ENCODE measurements around the gene CHMP2A.
"Not testable (repeated sequence)": the region's sequence is repeated elsewhere in the genome, so short reads cannot be mapped to it uniquely, and the experiment has no call there.

The CHMP2A gene

GRCh38 chr19:58542641-58543372, 12.1 kb downstream of the CHMP2A start:
- not testable (repeated sequence) for DNase-seq (ENCODE audit: extremely low spot score, insufficient read length, low read depth); FAIRE-seq

DNA sequence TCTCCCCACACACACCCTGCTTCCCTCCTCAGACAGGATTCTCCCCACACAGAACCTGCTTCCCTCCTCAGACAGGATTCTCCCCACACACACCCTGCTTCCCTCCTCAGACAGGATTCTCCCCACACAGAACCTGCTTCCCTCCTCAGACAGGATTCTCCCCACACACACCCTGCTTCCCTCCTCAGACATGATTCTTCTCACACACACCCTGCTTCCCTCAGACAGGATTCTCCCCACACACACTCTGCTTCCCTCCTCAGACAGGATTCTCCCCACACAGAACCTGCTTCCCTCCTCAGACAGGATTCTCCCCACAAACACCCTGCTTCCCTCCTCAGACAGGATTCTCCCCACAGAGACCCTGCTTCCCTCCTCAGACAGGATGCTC, 15.7 kb downstream of the CHMP2A start:
- FAIRE-seq; DNase-seq (ENCODE audit: extremely low spot score, insufficient read length, low read depth): not testable (repeated sequence)

- FAIRE-seq: no peak
- no peak for DNase-seq (ENCODE audit: extremely low spot score, insufficient read length, low read depth)
Observed at GRCh38 chr19:58538257-58539168, 16.4 kb downstream of the CHMP2A start.

GRCh38 chr19:58536852-58537798, 17.8 kb downstream of the CHMP2A start:
- DNase-seq (ENCODE audit: extremely low spot score, insufficient read length, low read depth): no peak
- no peak for FAIRE-seq

DNA sequence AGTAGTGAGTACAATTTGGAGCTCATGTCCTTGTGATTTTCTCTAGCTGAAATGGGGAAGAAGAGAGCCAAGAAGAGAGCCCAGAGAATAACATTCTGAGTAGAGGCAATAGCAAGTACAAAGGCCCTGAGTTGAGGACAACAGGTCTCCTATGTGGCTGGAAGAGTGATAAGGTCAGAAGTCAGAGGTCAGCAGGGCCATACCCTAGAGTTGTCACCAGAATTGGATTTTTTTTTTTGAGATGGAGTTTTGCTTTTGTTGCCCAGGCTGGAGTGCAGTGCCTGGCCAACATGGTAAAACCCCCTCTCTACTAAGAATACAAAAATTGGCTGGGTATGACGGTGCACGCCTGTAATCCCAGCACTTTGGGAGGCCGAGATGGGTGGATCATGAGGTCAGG, 19.0 kb downstream of the CHMP2A start:
- FAIRE-seq (no peak), DNase-seq (ENCODE audit: extremely low spot score, insufficient read length, low read depth) (no peak)

GRCh38 chr19:58531034-58531840, 23.7 kb downstream of the CHMP2A start:
- DNase-seq (ENCODE audit: extremely low spot score, insufficient read length, low read depth) (no peak), FAIRE-seq (no peak)

DNA sequence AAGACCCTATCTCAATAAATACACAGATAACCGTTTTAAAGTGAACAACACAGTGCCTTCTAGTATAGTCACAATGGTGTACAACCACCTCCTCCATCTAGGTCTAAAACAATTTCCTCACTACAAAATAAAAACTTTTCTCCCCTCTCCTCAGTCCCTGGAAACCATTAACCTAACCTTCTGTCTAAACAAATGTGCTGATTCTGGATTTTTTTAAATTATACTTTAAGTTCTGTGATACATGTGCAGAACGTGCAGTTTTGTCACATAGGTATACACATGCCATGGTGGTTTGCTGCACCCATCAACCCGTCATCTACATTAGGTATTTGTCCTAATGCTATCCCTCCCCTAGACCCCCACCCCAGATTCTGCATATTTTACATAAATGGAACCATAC, 25.5 kb downstream of the CHMP2A start:
- FAIRE-seq (no peak), DNase-seq (ENCODE audit: extremely low spot score, insufficient read length, low read depth) (no peak)

DNA sequence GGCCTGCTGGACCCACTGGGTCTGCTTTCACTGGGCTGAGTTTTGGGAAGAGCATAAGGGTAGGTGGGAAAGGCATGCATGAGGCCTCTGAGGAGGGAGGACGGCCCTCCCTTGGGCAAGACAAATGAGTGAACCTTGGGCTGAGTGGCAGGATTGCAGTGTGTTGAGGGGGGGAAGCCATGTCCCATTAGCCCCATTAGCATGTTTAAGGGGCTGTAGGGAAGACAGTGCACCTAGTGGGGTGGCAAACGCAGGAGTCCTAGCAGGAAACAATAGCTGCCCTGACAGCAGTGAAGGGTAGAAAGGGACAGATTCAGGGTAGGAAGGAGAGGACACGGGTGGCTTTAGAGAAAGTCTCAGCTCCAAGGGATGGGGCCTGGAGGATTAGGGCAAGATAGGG, 32.2 kb downstream of the CHMP2A start:
- no peak for DNase-seq (ENCODE audit: extremely low spot score, insufficient read length, low read depth)
- FAIRE-seq: no peak

GRCh38 chr19:58521651-58522050, 33.3 kb downstream of the CHMP2A start:
- DNase-seq (ENCODE audit: extremely low spot score, insufficient read length, low read depth) (no peak), FAIRE-seq (no peak)

DNA sequence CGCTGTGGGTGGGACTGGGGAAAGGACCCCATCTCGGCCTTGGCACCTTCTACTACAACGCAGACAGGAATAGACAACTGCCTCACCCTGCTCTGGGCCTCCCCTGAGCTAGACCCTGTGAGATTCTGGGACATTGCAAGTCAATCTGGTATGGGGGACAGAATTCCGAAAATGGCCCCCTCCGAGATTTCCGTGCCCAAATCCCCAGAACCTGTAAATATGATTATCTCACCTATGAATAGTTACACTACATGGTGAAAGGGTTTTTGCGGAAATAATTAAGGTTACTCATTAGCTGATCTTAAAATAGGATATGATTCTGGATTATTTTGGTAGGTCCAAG, 34.7 kb downstream of the CHMP2A start:
- no peak for DNase-seq (ENCODE audit: extremely low spot score, insufficient read length, low read depth)
- FAIRE-seq: no peak

- FAIRE-seq (peak; percentile 89), DNase-seq (ENCODE audit: extremely low spot score, insufficient read length, low read depth) (peak; percentile 68)
Observed at GRCh38 chr19:58519355-58520256, 35.3 kb downstream of the CHMP2A start, which contains the start of gene ZBTB45. TSS of gene ZBTB45 (minus strand) at chr19:58519810. CDS start at chr19:58517673, 2,137 bp downstream.

GRCh38 chr19:58519087-58519354, 35.9 kb downstream of the CHMP2A start:
- FAIRE-seq (peak; percentile 12), DNase-seq (ENCODE audit: extremely low spot score, insufficient read length, low read depth) (no peak)

DNA sequence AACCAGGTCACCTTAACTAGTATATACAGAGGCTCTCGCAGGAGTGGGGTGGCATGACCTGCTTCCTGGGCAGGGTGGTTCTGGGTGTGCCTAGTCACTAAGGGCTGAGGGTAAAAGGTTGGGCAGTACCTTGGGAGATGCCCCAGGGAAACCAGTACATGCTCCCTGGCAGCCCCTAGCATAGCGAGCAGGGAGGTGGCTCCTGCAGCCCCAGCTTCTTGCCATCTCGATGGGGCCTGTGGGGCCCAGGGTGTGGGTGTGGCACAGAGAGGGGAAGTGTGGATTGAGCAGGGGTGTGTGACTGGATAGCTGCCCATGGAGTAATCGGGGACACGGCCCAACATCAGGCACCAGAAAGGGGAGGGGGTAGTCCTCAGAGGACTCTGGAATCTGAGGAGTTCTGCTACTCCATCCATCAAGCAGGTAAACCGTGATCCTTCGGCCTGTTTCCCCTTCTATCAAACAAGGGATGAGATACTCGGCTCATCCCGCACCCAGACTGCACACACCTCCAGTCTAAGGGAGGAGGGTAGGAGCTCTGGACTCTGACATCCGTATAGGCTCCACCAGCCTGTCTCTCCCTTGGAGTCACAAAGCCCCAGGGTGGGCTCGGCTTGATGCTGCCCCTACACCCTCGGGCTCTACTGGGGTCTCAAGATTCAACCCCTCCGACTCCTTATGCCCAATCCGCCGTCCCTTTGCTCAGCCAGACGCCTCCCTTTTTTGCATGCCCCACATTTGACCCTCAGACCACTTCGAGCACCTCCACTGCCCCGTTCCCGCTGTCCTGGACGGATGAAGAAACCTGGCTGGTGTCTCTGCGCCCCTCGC, 36.4 kb downstream of the CHMP2A start:
- DNase-seq (ENCODE audit: extremely low spot score, insufficient read length, low read depth) (no peak), FAIRE-seq (no peak)

GRCh38 chr19:58516964-58517833, 37.7 kb downstream of the CHMP2A start:
- DNase-seq (ENCODE audit: extremely low spot score, insufficient read length, low read depth) (no peak), FAIRE-seq (no peak)

GRCh38 chr19:58516246-58516836, 38.6 kb downstream of the CHMP2A start:
- DNase-seq (ENCODE audit: extremely low spot score, insufficient read length, low read depth) (no peak), FAIRE-seq (no peak)

- DNase-seq (ENCODE audit: extremely low spot score, insufficient read length, low read depth) (no peak), FAIRE-seq (no peak)
Observed at GRCh38 chr19:58515259-58515658, 39.6 kb downstream of the CHMP2A start.
